DND-41 (cell line): ENCODE results near the gene STKLD1.
"Not testable (repeated sequence)": the region's sequence is repeated elsewhere in the genome, so short reads cannot be mapped to it uniquely, and the experiment has no call there.

Experiments used
- ATAC-seq: fragments of 200-7000 bp; cut with Tn5 transposase; 3 replicates; pipeline ENCODE4 v1.9.1; 2021; ENCODE audit warnings: low read depth; ENCODE audit not compliant: insufficient read depth
- DNase-seq: peaks from one replicate; pipeline ENCODE4 v3.0.0-alpha.2; 2020
- H2AFZ ChIP-seq: 2 replicates; pipeline ENCODE4 v1.6.0; 2012; ENCODE audit warnings: low read depth, low read length
- H3K27ac ChIP-seq: 2 replicates; pipeline ENCODE4 v1.5.1; 2012; ENCODE audit warnings: low read length, inconsistent platforms
- H3K27me3 ChIP-seq: fragments of 200-600 bp; sonication (generic); 2 replicates; pipeline ENCODE4 v1.6.0; 2012; ENCODE audit warnings: low read length, mild to moderate bottlenecking, inconsistent platforms; ENCODE audit not compliant: insufficient read depth, poor library complexity
- H3K36me3 ChIP-seq: 2 replicates; pipeline ENCODE4 v1.5.1; 2012; ENCODE audit warnings: low read length, inconsistent platforms; ENCODE audit not compliant: insufficient read depth
- H3K4me1 ChIP-seq: 2 replicates; pipeline ENCODE4 v1.5.1; 2012; ENCODE audit warnings: mild to moderate bottlenecking, low read length; ENCODE audit not compliant: insufficient read depth
- H3K4me2 ChIP-seq: 2 replicates; pipeline ENCODE4 v1.6.0; 2012; ENCODE audit warnings: mild to moderate bottlenecking, moderate library complexity, low read length, inconsistent platforms; ENCODE audit not compliant: insufficient read depth
- H3K4me3 ChIP-seq, 2 experiments: fragments of 200-600 bp in 1 of 2; shearing (Covaris generic) in 1 of 2; 2 replicates each; pipeline ENCODE4 v1.5.1; 2012 to 2016; ENCODE audit warnings: inconsistent platforms in 2 of 2, low read length in 2 of 2, mild to moderate bottlenecking in 2 of 2, low read depth in 1 of 2, moderate library complexity in 1 of 2
- H3K79me2 ChIP-seq: 2 replicates; pipeline ENCODE4 v1.6.0; 2012; ENCODE audit warnings: low read length, inconsistent platforms; ENCODE audit not compliant: insufficient read depth
- H3K9ac ChIP-seq: 2 replicates; pipeline ENCODE4 v1.6.0; 2012; ENCODE audit warnings: low read depth, mild to moderate bottlenecking, inconsistent platforms, low read length, moderate library complexity
- H3K9me3 ChIP-seq: 2 replicates; pipeline ENCODE4 v1.5.1; 2012; ENCODE audit warnings: low read length, moderate library complexity, mild to moderate bottlenecking, inconsistent platforms; ENCODE audit not compliant: insufficient read depth, severe bottlenecking
- H4K20me1 ChIP-seq: 2 replicates; pipeline ENCODE4 v1.6.0; 2012; ENCODE audit warnings: low read length; ENCODE audit not compliant: insufficient read depth
- CTCF ChIP-seq: IDR thresholded peaks from 2 replicates; pipeline ENCODE4 v1.5.1; 2012; ENCODE audit warnings: borderline replicate concordance, low read length, moderate library complexity, mild to moderate bottlenecking; ENCODE audit not compliant: poor library complexity, severe bottlenecking; ENCODE audit errors: extremely low read depth
- EZH2 ChIP-seq: IDR thresholded peaks from 3 replicates; pipeline ENCODE4 v1.6.1; 2012; ENCODE audit warnings: borderline replicate concordance, low read depth, mild to moderate bottlenecking, moderate library complexity, low read length, inconsistent platforms; ENCODE audit not compliant: severe bottlenecking

Gene STKLD1

GRCh38 chr9:133374612-133375115 is 1.5 kb upstream of the STKLD1 start:
- H4K20me1 ChIP-seq: peaks cover 51% of the 10 kb centered on the region
- no peak for DNase-seq

GRCh38 chr9:133375116-133375723 is 946 bp upstream of the STKLD1 start:
- peak overlapping the region; percentile 95 for H3K4me2 ChIP-seq
- peaks cover 33% of the 10 kb centered on the region for H3K36me3 ChIP-seq
- H3K27ac ChIP-seq: peak overlapping the region; percentile 91
- H3K9me3 ChIP-seq: no peaks in the 10 kb centered on the region
- H4K20me1 ChIP-seq: peaks cover 46% of the 10 kb centered on the region
- H3K4me1 ChIP-seq: peaks cover 40% of the 10 kb centered on the region
- TF ChIP-seq CTCF (peak; percentile 56), EZH2 (no peak)
- peak; percentile 27 for ATAC-seq
- peak overlapping the region; percentile 98 to 100 for H3K4me3 ChIP-seq
- H3K9ac ChIP-seq: peak overlapping the region; percentile 89
- peak; percentile 56 for DNase-seq
- peak overlapping the region; percentile 77 for H2AFZ ChIP-seq
- peaks cover 56% of the 10 kb centered on the region for H3K79me2 ChIP-seq
- no peaks in the 10 kb centered on the region for H3K27me3 ChIP-seq

More at GRCh38 chr9:133374612-133375115, 1.5 kb upstream of the STKLD1 start:
- H3K4me2 ChIP-seq: peak overlapping the region; percentile 95
- peaks cover 62% of the 10 kb centered on the region for H3K79me2 ChIP-seq
- H2AFZ ChIP-seq: peak overlapping the region; percentile 77
- H3K4me1 ChIP-seq: peaks cover 40% of the 10 kb centered on the region
- peaks cover 38% of the 10 kb centered on the region for H3K36me3 ChIP-seq
- no peaks in the 10 kb centered on the region for H3K9me3 ChIP-seq
- ATAC-seq: no peak
- peak overlapping the region; percentile 91 for H3K27ac ChIP-seq
- peak overlapping the region; percentile 89 for H3K9ac ChIP-seq
- H3K4me3 ChIP-seq: peak overlapping the region; percentile 98 to 100; a peak in 3 of 4 replicates
- H3K27me3 ChIP-seq: no peaks in the 10 kb centered on the region
- TF ChIP-seq EZH2 (no peak), CTCF (no peak)

- peaks cover 12% of the 10 kb centered on the region for H3K36me3 ChIP-seq
- not testable (repeated sequence) for DNase-seq, H3K9me3 ChIP-seq, ATAC-seq, H3K9ac ChIP-seq, H3K27ac ChIP-seq, H3K27me3 ChIP-seq, H3K4me3 ChIP-seq, H2AFZ ChIP-seq
- H3K4me1 ChIP-seq: peaks cover 36% of the 10 kb centered on the region
- peak overlapping the region; percentile 95; the same call in 1 of the 2 replicates for H3K4me2 ChIP-seq
- H4K20me1 ChIP-seq: peaks cover 25% of the 10 kb centered on the region
- H3K79me2 ChIP-seq: peaks cover 36% of the 10 kb centered on the region
Measured at GRCh38 chr9:133377280-133377679, 1.1 kb downstream of the STKLD1 start.

- peaks cover 32% of the 10 kb centered on the region for H3K4me1 ChIP-seq
- TF ChIP-seq EZH2 (no peak), CTCF (no peak)
- H3K9ac ChIP-seq: no peak overlapping the region
- no peak overlapping the region; the same call in 1 of the 2 replicates for H2AFZ ChIP-seq
- H3K27me3 ChIP-seq: no peaks in the 10 kb centered on the region
- H3K36me3 ChIP-seq: peaks cover 8% of the 10 kb centered on the region
- peaks cover 20% of the 10 kb centered on the region for H4K20me1 ChIP-seq
- no peak overlapping the region for H3K27ac ChIP-seq
- no peaks in the 10 kb centered on the region for H3K9me3 ChIP-seq
- no peak overlapping the region for H3K4me3 ChIP-seq
- no peak for ATAC-seq
- no peak overlapping the region for H3K4me2 ChIP-seq
- DNase-seq: no peak
- peaks cover 31% of the 10 kb centered on the region for H3K79me2 ChIP-seq
Measured at GRCh38 chr9:133377721-133378216, 1.6 kb downstream of the STKLD1 start.
